HepG2 (cell line): ENCODE data around the gene BCL2L1. TPM values are rescaled to one million over a fixed set of nuclear protein-coding genes. Genes with fewer than 3 reads are reported as not detected.

Experiments used
- AFF4 ChIP-seq: sonication (generic); formaldehyde crosslinking; IDR thresholded peaks from 2 replicates; pipeline ENCODE4 v1.4.0; 2020; ENCODE audit warnings: missing genetic modification reagents
- AGO2 ChIP-seq: fragments of 200-400 bp; formaldehyde crosslinking; optimal IDR thresholded peaks from 2 replicates; pipeline ENCODE3; 2017; ENCODE audit warnings: mild to moderate bottlenecking, low read depth, low read length, moderate library complexity
- CSRNP1 ChIP-seq: sonication (generic); formaldehyde crosslinking; IDR thresholded peaks from 2 replicates; pipeline ENCODE4 v1.8.1; 2023; ENCODE audit warnings: mild to moderate bottlenecking, missing genetic modification reagents
- IRF9 ChIP-seq: sonication (generic); formaldehyde crosslinking; IDR thresholded peaks from 2 replicates; pipeline ENCODE4 v1.8.0; 2022; ENCODE audit warnings: missing genetic modification reagents, mild to moderate bottlenecking, borderline replicate concordance
- MIXL1 ChIP-seq: IDR thresholded peaks from 2 replicates; pipeline ENCODE4 v1.6.1; 2016
- ONECUT2 ChIP-seq: sonication (generic); formaldehyde crosslinking; IDR thresholded peaks from 2 replicates; pipeline ENCODE4 v1.4.0; 2020; ENCODE audit warnings: missing genetic modification reagents
- SMAD3 ChIP-seq: sonication (generic); formaldehyde crosslinking; IDR thresholded peaks from 2 replicates; pipeline ENCODE4 v1.4.0; 2020; ENCODE audit warnings: missing genetic modification reagents
- SP5 ChIP-seq: IDR thresholded peaks from 2 replicates; pipeline ENCODE4 v1.6.1; 2016; ENCODE audit warnings: low read depth, borderline replicate concordance
- ZBTB38 ChIP-seq: sonication (generic); formaldehyde crosslinking; IDR thresholded peaks from 2 replicates; pipeline ENCODE4 v1.5.1; 2020; ENCODE audit warnings: mild to moderate bottlenecking, missing genetic modification reagents
- ZBTB40 ChIP-seq, 2 experiments: fragments of 450-650 bp in 1 of 2; sonication (generic) in 1 of 2; formaldehyde crosslinking in 1 of 2; IDR thresholded peaks; 2 replicates each; pipeline versions ENCODE4 v1.6.1 to v1.8.0; 2016 to 2022; ENCODE audit warnings: antibody characterized with exemption in 1 of 2, mild to moderate bottlenecking in 1 of 2, missing genetic modification reagents in 1 of 2
- ZNF329 ChIP-seq: sonication (generic); formaldehyde crosslinking; IDR thresholded peaks from 2 replicates; pipeline ENCODE4 v1.9.0; 2021; ENCODE audit warnings: low read depth, mild to moderate bottlenecking, missing genetic modification reagents
- ZNF367 ChIP-seq: sonication (generic); formaldehyde crosslinking; IDR thresholded peaks from 2 replicates; pipeline ENCODE4 v1.4.0; 2020; ENCODE audit warnings: missing genetic modification reagents, borderline replicate concordance
- polyA plus RNA-seq, 8 experiments: library from polyadenylated mRNA; depleted of rRNA in 3 of 8; stranded (reverse) in 7 of 8; unstranded in 1 of 8; fragments of >200 nt; fragmentation: Illumina TruSeq in 4 of 8; extraction: Trizol in 4 of 8; gene quantifications; 2 replicates each; pipeline versions ENCODE4 v1.2.1 to v1.2.3, GENCODE V29; 2011 to 2016; ENCODE audit warnings: low read depth in 4 of 8, missing spikeins in 1 of 8, mixed read lengths in 1 of 8; ENCODE audit not compliant: insufficient read depth in 1 of 8
- total RNA-seq, 5 experiments: library from RNA; depleted of rRNA; stranded (reverse); fragments of >200 nt; fragmentation: Illumina TruSeq; extraction: Trizol; gene quantifications; 2 replicates each; pipeline ENCODE4 v1.2.3, GENCODE V29; 2016; ENCODE audit warnings: low read depth in 1 of 5

Gene BCL2L1
- total and polyA plus RNA-seq, 2 of the 13 experiments (the other 11 are each of a cell fraction or from before 2014, with no cell fraction given) = 164 to 258 TPM

GRCh38 chr20:31722257-31723068 is at the start of gene BCL2L1 (continued):
- TF ChIP-seq IRF9 (CRISPR knock-in tag) (peak; percentile 15; the same call in 1 of the 2 replicates), ZNF367 (peak; percentile 55; the same call in 1 of the 2 replicates), AGO2 (peak; percentile 97), MIXL1 (CRISPR knock-in tag) (peak; percentile 57; the same call in 1 of the 2 replicates), ZBTB40 (IDR thresholded peaks at IDR 0.05) (no peak), ZBTB40 (CRISPR knock-in tag; IDR thresholded peaks at IDR 0.05) (no peak; the same call in 1 of the 2 replicates), SMAD3 (0 out of 2 replicates have a peak, but pooled peaks have one; percentile 12), ZBTB38 (CRISPR knock-in tag) (no peak), CSRNP1 (CRISPR knock-in tag) (no peak), ZNF329 (CRISPR knock-in tag) (peak; percentile 72; the same call in 1 of the 2 replicates), ONECUT2 (CRISPR knock-in tag) (0 out of 2 replicates have a peak, but pooled peaks have one; percentile 63), AFF4 (CRISPR knock-in tag) (no peak), SP5 (CRISPR knock-in tag) (peak; percentile 75)
